Activated CD4-positive, alpha-beta T cell treated with anti-CD3 and anti-CD28 coated beads, Interleukin-2, amount 50 U/mL, for 48 hours (primary cell): ENCODE data around the gene TNFAIP1.
"Not testable (repeated sequence)": the region's sequence is repeated elsewhere in the genome, so short reads cannot be mapped to it uniquely, and the experiment has no call there.

Experiments used
- DNase-seq, 2 experiments: peaks; one replicate each; pipeline ENCODE4 v3.0.0-alpha.2; 2020

Gene TNFAIP1

GRCh38 chr17:28325211-28325610, 10.3 kb upstream of the TNFAIP1 start:
- no peak for DNase-seq

DNA sequence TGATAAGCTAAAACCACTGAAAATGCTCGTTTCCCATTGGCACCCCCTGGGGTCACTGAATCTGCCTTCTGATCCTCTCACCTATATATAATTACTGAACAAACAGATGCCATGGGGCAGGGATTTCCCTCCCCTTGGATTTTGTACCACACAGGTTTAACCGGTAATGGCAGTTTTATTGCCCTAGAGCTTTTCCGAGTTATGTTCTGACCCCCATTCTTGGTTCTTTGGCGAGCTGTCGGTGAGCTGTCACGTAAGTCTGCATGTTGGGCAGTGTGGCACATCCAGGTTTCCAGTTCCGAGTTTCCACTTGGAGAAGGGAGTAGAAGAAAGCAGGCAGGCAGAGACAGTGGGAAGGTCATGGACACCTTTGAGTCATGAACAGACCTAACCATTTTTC, 9.4 kb upstream of the TNFAIP1 start:
- DNase-seq, result no peak

GRCh38 chr17:28327031-28327607, 8.4 kb upstream of the TNFAIP1 start:
- peak; percentile 32 to 41 for DNase-seq

- no peak for DNase-seq
These were observed 7.9 kb upstream of the TNFAIP1 start for GRCh38 chr17:28327709-28328108.

DNA sequence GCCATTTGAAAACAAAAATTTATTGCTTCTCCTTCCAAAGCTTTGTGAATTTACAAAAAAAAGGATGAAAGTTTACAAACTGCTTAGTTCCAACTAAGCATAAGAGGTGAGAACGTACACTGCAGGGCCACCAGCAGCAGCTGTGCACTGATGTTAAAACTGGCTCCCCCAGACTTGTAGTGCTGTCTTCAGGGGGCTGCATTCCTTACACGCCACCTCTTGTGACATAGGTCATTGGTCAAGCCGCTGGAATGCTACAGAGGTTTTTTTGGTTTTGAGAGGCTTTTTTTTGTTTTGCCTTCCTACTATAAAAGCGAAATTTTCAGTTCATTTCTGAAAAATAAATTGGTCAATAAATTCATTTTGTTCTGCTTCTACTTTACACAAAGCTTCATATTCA, 7.2 kb upstream of the TNFAIP1 start:
- DNase-seq, result no peak

- no peak for DNase-seq
These were observed 4.9 kb upstream of the TNFAIP1 start for GRCh38 chr17:28330671-28331070.

DNA sequence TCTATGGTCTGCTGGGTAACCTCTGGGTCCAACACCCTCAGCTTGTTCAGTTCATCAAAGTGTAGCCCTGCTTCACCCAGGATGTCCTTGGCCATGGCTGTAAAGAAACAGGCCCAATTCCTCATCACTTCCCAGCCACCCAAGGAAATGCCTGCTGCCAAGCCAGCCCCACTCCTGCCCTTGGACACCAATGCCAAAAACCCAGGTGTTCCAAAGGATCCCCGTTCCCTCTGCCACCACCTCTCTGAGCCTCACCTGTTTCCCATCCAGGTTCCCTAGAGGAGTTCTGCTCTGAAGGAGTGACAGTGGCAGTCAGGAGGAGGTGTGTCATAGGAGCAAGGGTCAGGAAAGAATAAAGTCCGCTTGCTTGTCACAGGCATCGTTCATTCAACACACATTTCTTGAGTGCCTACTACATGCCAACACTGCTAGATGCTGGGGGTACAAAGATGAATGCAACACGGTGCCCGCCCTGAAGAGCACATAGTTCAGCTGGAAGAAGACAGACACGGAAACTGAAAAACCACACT, 3.6 kb upstream of the TNFAIP1 start:
- DNase-seq, result no peak

DNA sequence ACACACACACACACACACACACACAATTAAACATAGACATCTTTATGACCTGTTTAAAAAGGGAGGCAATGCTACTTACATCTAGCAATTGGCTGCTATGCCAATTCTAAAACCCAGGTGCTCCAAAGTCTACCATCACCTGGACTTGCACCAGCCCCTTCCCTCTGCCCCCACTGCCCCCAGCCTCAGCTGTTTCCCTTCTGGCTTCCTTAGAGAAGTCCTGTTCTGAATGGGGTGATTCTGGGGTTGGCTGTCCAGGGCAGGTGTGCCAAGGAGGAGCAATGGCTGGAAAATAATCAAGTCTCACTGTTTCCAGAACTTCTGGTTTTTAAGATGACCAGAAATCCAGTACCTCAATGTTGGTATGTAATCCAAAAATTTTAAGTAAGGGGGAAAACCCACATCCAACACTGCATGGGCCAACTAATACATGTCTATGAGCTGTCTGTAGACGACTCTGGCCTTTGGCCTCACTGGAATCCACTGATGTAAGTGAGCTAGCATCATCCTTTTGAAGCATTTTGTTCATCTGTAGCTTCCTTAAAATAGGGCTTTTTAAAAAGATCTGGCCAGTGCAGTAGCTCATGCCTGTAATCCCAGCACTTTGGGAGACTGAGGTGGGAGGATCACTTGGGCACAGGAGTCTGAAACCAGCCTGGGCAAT, 2.3 kb upstream of the TNFAIP1 start:
- no peak for DNase-seq

DNA sequence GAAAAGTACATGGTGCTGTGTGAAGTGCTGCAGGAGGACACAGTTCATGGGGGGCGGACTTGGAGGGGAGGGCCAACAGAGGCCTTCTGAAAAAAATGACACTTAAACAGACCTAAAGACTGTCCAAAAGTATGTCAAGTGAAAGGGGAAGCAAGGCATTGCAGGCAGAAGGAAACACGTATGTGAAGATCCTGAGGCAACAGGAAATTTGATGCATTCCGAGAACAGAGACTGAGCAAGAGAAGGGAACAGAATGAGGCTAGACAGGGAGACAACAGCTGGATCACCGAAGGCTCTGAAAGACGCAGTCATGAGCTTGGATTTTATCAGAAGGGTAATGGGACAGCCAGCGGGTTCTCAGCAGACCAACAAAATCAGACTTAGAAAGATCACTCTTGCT, 1.4 kb upstream of the TNFAIP1 start:
- DNase-seq, result no peak

- no peak for DNase-seq
These were observed 828 bp upstream of the TNFAIP1 start for GRCh38 chr17:28334666-28335200.

- peak in 1 of 2 experiments; percentile 33 for DNase-seq
These were observed 654 bp downstream of the TNFAIP1 start for GRCh38 chr17:28335959-28336871.

- DNase-seq, result no peak
These were observed 2.7 kb downstream of the TNFAIP1 start for GRCh38 chr17:28338056-28338768.

GRCh38 chr17:28338769-28339212, 3.2 kb downstream of the TNFAIP1 start:
- DNase-seq, result not testable (repeated sequence)

- DNase-seq, result no peak
These were observed 3.9 kb downstream of the TNFAIP1 start for GRCh38 chr17:28339431-28339830.

GRCh38 chr17:28340374-28340773, 4.8 kb downstream of the TNFAIP1 start:
- DNase-seq, result no peak

GRCh38 chr17:28341516-28341915, 6.0 kb downstream of the TNFAIP1 start:
- no peak for DNase-seq

DNA sequence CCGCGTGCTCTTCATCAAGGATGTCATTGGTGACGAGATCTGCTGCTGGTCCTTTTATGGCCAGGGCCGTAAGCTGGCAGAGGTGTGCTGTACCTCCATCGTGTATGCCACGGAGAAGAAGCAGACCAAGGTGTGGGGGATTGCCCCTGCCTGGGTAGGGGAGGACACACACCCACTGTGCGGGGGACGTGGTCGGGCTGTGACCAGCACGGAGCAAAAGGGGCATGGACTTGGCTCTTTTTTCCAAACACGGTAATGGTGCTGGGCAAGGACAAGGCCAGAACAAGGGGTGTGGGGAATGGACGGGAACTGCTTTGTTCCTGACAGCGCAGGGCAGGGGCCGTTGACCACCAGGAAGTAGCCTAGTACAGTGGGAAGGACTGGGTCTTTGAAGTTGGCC, 6.8 kb downstream of the TNFAIP1 start:
- no peak for DNase-seq

DNA sequence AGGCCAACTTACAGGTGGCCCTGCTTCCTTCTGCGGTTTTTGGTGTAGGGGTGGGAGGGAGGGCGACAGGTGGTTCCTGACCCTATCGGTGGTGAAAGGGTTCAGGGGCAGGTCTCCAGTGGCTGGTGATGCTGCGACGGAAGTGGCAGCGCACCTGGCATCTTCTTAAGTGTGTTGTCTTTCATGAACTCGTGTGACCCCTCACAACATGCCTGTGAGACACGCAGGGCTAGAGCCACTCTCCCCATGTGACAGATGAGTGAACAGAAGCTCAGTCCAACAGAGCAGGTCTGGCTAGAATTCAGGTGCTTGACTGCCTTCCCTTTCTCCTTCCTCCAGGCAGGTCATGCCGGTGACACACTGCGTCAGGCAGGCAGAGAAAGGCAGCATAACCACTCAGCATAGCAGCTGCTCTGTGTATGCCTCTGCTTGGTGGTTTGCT, 8.0 kb downstream of the TNFAIP1 start:
- no peak for DNase-seq

DNA sequence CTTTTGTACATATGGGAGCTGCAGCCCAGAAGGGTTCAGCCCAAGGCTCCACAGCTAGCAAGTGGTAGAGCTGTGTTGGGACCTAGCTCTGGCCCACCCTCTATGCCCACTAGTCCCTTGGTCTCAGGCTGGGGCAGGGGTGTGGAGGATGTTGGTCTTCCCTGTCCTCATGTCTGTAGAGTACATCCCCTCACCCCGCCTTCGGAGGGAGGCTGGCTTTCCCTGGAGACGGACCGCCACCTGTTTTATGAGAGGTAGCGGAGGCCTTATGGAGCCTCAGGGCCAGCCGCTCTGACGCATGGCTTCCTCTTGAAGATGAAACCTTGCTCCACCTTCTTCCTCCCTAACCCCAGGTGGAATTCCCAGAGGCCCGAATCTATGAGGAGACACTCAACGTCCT, 8.4 kb downstream of the TNFAIP1 start:
- DNase-seq, result no peak

DNA sequence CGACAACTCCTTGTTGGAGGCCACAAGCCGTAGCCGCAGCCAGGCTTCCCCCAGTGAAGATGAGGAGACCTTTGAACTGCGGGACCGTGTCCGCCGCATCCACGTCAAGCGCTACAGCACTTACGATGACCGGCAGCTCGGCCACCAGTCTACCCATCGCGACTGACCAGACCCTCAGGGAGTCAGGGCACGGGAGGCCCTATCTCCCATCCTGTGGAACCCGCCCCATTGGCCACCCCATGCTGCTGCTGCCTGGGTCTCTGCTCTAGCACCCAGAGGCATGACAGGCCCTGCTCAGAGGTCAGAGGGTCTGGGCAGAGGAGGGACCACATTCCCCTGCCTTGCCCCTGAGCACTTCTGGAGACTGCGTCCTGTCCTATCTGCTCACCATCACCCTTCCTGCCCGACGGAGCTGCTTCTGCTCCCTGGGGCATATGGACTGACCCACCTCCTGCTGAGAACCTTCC, 8.9 kb downstream of the TNFAIP1 start:
- DNase-seq, result no peak

GRCh38 chr17:28345419-28346198, 10.0 kb downstream of the TNFAIP1 start:
- no peak for DNase-seq

DNA sequence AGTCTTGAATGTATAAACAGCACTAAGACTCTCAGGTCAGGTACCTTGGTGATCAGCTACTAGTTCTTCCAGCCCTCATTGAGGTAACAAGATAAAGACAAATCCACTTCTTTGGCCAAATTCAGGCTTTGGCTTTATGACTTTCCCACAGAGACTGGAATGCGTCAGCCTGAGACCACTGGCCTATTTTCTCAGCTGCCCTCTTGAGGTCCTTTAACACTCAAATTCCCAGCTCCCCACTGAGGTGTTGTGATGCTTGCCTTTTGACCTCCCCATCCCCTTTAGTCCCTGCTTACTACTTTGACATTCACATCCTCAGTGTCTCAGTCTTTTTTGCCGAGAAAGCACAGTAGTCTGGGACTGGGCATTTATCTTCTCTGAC, 10.6 kb downstream of the TNFAIP1 start:
- DNase-seq, result no peak
